H1 (cell line): ENCODE data around the gene ZMIZ1. TPM values are rescaled to one million over a fixed set of nuclear protein-coding genes. Genes with fewer than 3 reads are reported as not detected.

Experiments
- CTCF ChIA-PET: fragments of 300-600 bp; sonication (Branson Sonifier 250); formaldehyde crosslinking; loops from one replicate; lab custom pipeline; 2021; ENCODE audit not compliant: partially characterized antibody; lab: Charles Lee
- POLR2A ChIA-PET: fragments of 300-600 bp; sonication (Branson Sonifier 250); formaldehyde crosslinking; loops from one replicate; lab custom pipeline; 2021; ENCODE audit warnings: inconsistent platforms; ENCODE audit not compliant: partially characterized antibody; lab: Charles Lee
- DNase-seq, 2 experiments: peaks; one replicate each; pipeline versions ENCODE4 v3.0.0 to v3.0.0-alpha.2; 2010 to 2022; ENCODE audit warnings: low spot score in 2 of 2, low read depth in 1 of 2, mixed read lengths in 1 of 2
- FAIRE-seq: peaks from 2 replicates; lab custom pipeline; 2011; peaks lifted over from hg19 to GRCh38; lab: Jason Lieb, UNC
- H2AFZ ChIP-seq: 2 replicates; pipeline ENCODE4 v1.8.1; 2012; ENCODE audit warnings: low read length, inconsistent platforms
- H2AK5ac ChIP-seq: 2 replicates; pipeline ENCODE4 v1.6.1; 2013; ENCODE audit warnings: low read depth, low read length
- H2BK120ac ChIP-seq: replicated peaks from 2 replicates; pipeline ENCODE3; 2013; ENCODE audit warnings: low read depth, low read length, inconsistent platforms
- H2BK12ac ChIP-seq: 2 replicates; pipeline ENCODE4 v1.6.1; 2013; ENCODE audit warnings: low read depth, low read length
- H2BK15ac ChIP-seq: 2 replicates; pipeline ENCODE4 v1.6.1; 2013; ENCODE audit warnings: low read length
- H2BK20ac ChIP-seq: 2 replicates; pipeline ENCODE4 v1.6.1; 2013; ENCODE audit warnings: low read length
- H2BK5ac ChIP-seq: 2 replicates; pipeline ENCODE4 v1.6.1; 2013; ENCODE audit warnings: low read depth, low read length
- H3K14ac ChIP-seq: 2 replicates; pipeline ENCODE4 v1.6.1; 2013; ENCODE audit warnings: inconsistent platforms; ENCODE audit not compliant: insufficient read length
- H3K18ac ChIP-seq: 2 replicates; pipeline ENCODE4 v1.6.1; 2013; ENCODE audit warnings: low read length; ENCODE audit errors: extremely low read depth
- H3K23ac ChIP-seq: 2 replicates; pipeline ENCODE4 v1.6.1; 2013; ENCODE audit warnings: inconsistent platforms; ENCODE audit not compliant: insufficient read length
- H3K23me2 ChIP-seq: 2 replicates; pipeline ENCODE4 v1.6.1; 2013; ENCODE audit warnings: low read depth, low read length
- H3K27ac ChIP-seq: 2 replicates; pipeline ENCODE4 v1.6.1; 2011; ENCODE audit warnings: low read depth, low read length, inconsistent platforms
- H3K27me3 ChIP-seq, 4 experiments: replicated peaks in 1 of 4; 1 replicate in 1 of 4; 2 replicates in 3 of 4; pipeline versions ENCODE4 v1.6.1 to v1.8.1; 2011 to 2013; ENCODE audit warnings: low read length in 3 of 4, mild to moderate bottlenecking in 3 of 4, inconsistent platforms in 2 of 4, mixed read lengths in 2 of 4, moderate library complexity in 1 of 4; ENCODE audit not compliant: control insufficient read depth in 3 of 4, insufficient read depth in 3 of 4; ENCODE audit errors: extremely low read depth in 1 of 4
- H3K36me3 ChIP-seq, 4 experiments: 2 replicates each; pipeline versions ENCODE4 v1.6.1 to v1.8.1; 2011 to 2013; ENCODE audit warnings: mild to moderate bottlenecking in 4 of 4, low read length in 3 of 4, moderate library complexity in 2 of 4, control low read depth in 1 of 4, inconsistent platforms in 1 of 4; ENCODE audit not compliant: insufficient read depth in 4 of 4, control insufficient read depth in 2 of 4
- H3K4ac ChIP-seq: replicated peaks from 2 replicates; pipeline ENCODE3; 2013; ENCODE audit warnings: low read length, low read depth, mixed read lengths, inconsistent platforms; ENCODE audit not compliant: insufficient read length
- H3K4me1 ChIP-seq, 4 experiments: replicated peaks in 1 of 4; 1 replicate in 1 of 4; 2 replicates in 3 of 4; pipeline versions ENCODE4 v1.6.1 to v1.8.1; 2011 to 2013; ENCODE audit warnings: low read length in 3 of 4, inconsistent platforms in 2 of 4, mixed read lengths in 1 of 4; ENCODE audit not compliant: insufficient read depth in 4 of 4, control insufficient read depth in 3 of 4
- H3K4me2 ChIP-seq, 2 experiments: 2 replicates each; pipeline versions ENCODE4 v1.6.1 to v1.8.1; 2011 to 2013; ENCODE audit warnings: low read depth in 2 of 2, low read length in 2 of 2, control low read depth in 1 of 2, inconsistent platforms in 1 of 2, mild to moderate bottlenecking in 1 of 2; ENCODE audit not compliant: insufficient read depth in 1 of 2
- H3K4me3 ChIP-seq, 4 experiments: fragments of 200-600, 300-600 bp in 1 of 4; sonication (generic), shearing (Covaris generic), sonication (Bioruptor Twin) in 1 of 4; 2 replicates each; pipeline versions ENCODE4 v1.5.1 to v1.8.1; 2011 to 2016; ENCODE audit warnings: low read length in 4 of 4, low read depth in 3 of 4, control low read depth in 2 of 4, inconsistent platforms in 2 of 4, mild to moderate bottlenecking in 2 of 4, mixed read lengths in 1 of 4, moderate library complexity in 1 of 4; ENCODE audit not compliant: insufficient read depth in 2 of 4; ENCODE audit errors: extremely low read depth in 1 of 4
- H3K56ac ChIP-seq: replicated peaks from 2 replicates; pipeline ENCODE3; 2013; ENCODE audit warnings: low read depth, mild to moderate bottlenecking, mixed read lengths, low read length, inconsistent platforms; ENCODE audit not compliant: insufficient read length
- H3K79me1 ChIP-seq: 2 replicates; pipeline ENCODE4 v1.6.1; 2013; ENCODE audit warnings: low read depth, low read length, control low read depth
- H3K79me2 ChIP-seq, 2 experiments: 2 replicates each; pipeline versions ENCODE4 v1.6.1 to v1.8.1; 2012 to 2013; ENCODE audit warnings: low read length in 2 of 2, mild to moderate bottlenecking in 2 of 2, inconsistent platforms in 1 of 2; ENCODE audit not compliant: insufficient read depth in 2 of 2, control insufficient read depth in 1 of 2
- H3K9ac ChIP-seq, 4 experiments: replicated peaks in 1 of 4; 1 replicate in 1 of 4; 2 replicates in 3 of 4; pipeline versions ENCODE4 v1.6.1 to v1.8.1; 2011 to 2013; ENCODE audit warnings: low read depth in 3 of 4, low read length in 3 of 4, control low read depth in 2 of 4, mild to moderate bottlenecking in 2 of 4, moderate library complexity in 2 of 4, inconsistent platforms in 1 of 4; ENCODE audit errors: extremely low read depth in 1 of 4
- H3K9me3 ChIP-seq, 2 experiments: 2 replicates each; pipeline versions ENCODE4 v1.6.1 to v1.8.1; 2012 to 2013; ENCODE audit warnings: mild to moderate bottlenecking in 2 of 2, moderate library complexity in 2 of 2, control low read depth in 1 of 2, inconsistent platforms in 1 of 2, low read depth in 1 of 2, low read length in 1 of 2, mixed read lengths in 1 of 2; ENCODE audit not compliant: insufficient read depth in 2 of 2
- H4K20me1 ChIP-seq, 2 experiments: replicated peaks in 1 of 2; 2 replicates each; pipeline versions ENCODE3 to v1.8.1; 2011 to 2013; ENCODE audit warnings: inconsistent platforms in 2 of 2, low read length in 2 of 2, mild to moderate bottlenecking in 1 of 2; ENCODE audit not compliant: insufficient read depth in 2 of 2, control insufficient read depth in 1 of 2
- H4K5ac ChIP-seq: 2 replicates; pipeline ENCODE4 v1.6.1; 2013; ENCODE audit warnings: low read length, low read depth, mixed read lengths, inconsistent platforms; ENCODE audit not compliant: insufficient read length
- H4K8ac ChIP-seq: 2 replicates; pipeline ENCODE4 v1.8.0; 2013; ENCODE audit warnings: mild to moderate bottlenecking, moderate library complexity, low read length, inconsistent platforms; ENCODE audit not compliant: insufficient read depth; ENCODE audit errors: extremely low read depth
- H4K91ac ChIP-seq: replicated peaks from 2 replicates; pipeline ENCODE3; 2013; ENCODE audit warnings: low read length, mixed read lengths, inconsistent platforms; ENCODE audit not compliant: insufficient read length
- ASH2L ChIP-seq: fragments of 200-600, 300-600 bp; sonication (generic); IDR thresholded peaks from one replicate; pipeline ENCODE4 v1.7.1; 2017; ENCODE audit warnings: low read length
- SP1 ChIP-seq: IDR thresholded peaks from 2 replicates; pipeline ENCODE4 v1.6.1; 2011; ENCODE audit warnings: low read depth, low read length
- WGBS, 2 experiments: shearing (Covaris generic) in 1 of 2; methylation state at CpG; one replicate each; pipeline versions ENCODE4 v1.1.6 to v1.1.7; 2013 to 2015; ENCODE audit warnings: low lambda C conversion rate in 2 of 2, mixed read lengths in 2 of 2, inconsistent platforms in 1 of 2, low coverage in 1 of 2, missing lambda C conversion rate in 1 of 2; ENCODE audit not compliant: insufficient replicate concordance in 2 of 2, insufficient coverage in 1 of 2, insufficient read length in 1 of 2; ENCODE audit errors: extremely low coverage in 1 of 2, missing lambda C conversion rate in 1 of 2; 5-methylcytosine and 5-hydroxymethylcytosine counted together
- polyA plus RNA-seq, 7 experiments: library from polyadenylated mRNA; depleted of rRNA in 3 of 7; stranded (reverse) in 5 of 7; unstranded in 2 of 7; fragments of >200 nt in 5 of 7; fragments of 200-250 nt in 2 of 7; gene quantifications; 1 replicate in 5 of 7; 2 replicates in 1 of 7; 4 replicates in 1 of 7; pipeline versions ENCODE4 v1.2.1 to v1.2.3, GENCODE V29; 2011 to 2013; ENCODE audit warnings: missing spikeins in 2 of 7, mixed read lengths in 2 of 7
- total RNA-seq: library from RNA; stranded (reverse); fragmentation: NEBNext Ultra II Directional; extraction: Animal tissue kit (Norgen Biotek cat#: 25700); gene quantifications from 2 replicates; pipeline ENCODE4 v1.2.1, GENCODE V29; 2021

The ZMIZ1 gene
- total and polyA plus RNA-seq, 2 of the 8 experiments (the other 6 are each of a cell fraction or from before 2014, with no cell fraction given), result 8.1 to 28.0 TPM

GRCh38 chr10:79241629-79241989 is 172.8 kb downstream of the ZMIZ1 start:
- Histone ChIP-seq H4K91ac (no peak overlapping the region), H4K20me1 (peaks cover 56 to 63% of the 10 kb centered on the region in 2 experiments), H3K36me3 (no peaks in the 10 kb centered on the region), H2AK5ac (peak overlapping the region; percentile 5; the same call in 1 of the 2 replicates), H2BK15ac (no peak overlapping the region), H4K8ac (no peak overlapping the region), H4K5ac (no peak overlapping the region), H3K9ac (no peak overlapping the region), H3K27ac (no peak overlapping the region), H3K4me1 (peaks cover 21 to 45% (median 31%) of the 10 kb centered on the region in 4 experiments), H2AFZ (no peak overlapping the region), H2BK20ac (no peak overlapping the region), H3K79me2 (peaks cover 0 to 11% of the 10 kb centered on the region in 2 experiments; a peak in 1 of 4 replicates), H2BK12ac (no peak overlapping the region), H2BK120ac (no peak overlapping the region), H3K14ac (no peak overlapping the region), H2BK5ac (no peak overlapping the region), H3K18ac (no peak overlapping the region; the same call in 1 of the 2 replicates), H3K4ac (no peak overlapping the region), H3K23ac (no peak overlapping the region), H3K9me3 (no peaks in the 10 kb centered on the region), H3K4me3 (peak overlapping the region; percentile 42 to 75 (median 48); a peak in 5 of 8 replicates), H3K4me2 (peak overlapping the region; percentile 79 to 91), H3K79me1 (peaks cover 4% of the 10 kb centered on the region), H3K27me3 (peaks cover 36 to 64% (median 61%) of the 10 kb centered on the region in 4 experiments), H3K56ac (no peak overlapping the region), H3K23me2 (peaks cover 12% of the 10 kb centered on the region; the same call in 1 of the 2 replicates)
- WGBS, 2 experiments, result 27% methylated on average over 5 of the region's 5 CpGs; no CpG with 5 or more reads in 1 of the 2 experiments
- ChIA-PET CTCF (interaction anchor here (0.9 to 1.5 kb wide), 4 partner anchors 13 to 105 kb away, joined by 3 to 5 read pairs (median 4); no protein-coding TSS in a partner anchor), POLR2A (interaction anchor here (1.0 to 1.8 kb wide), 6 partner anchors 10 to 106 kb away, joined by 3 to 8 read pairs (median 4); no protein-coding TSS in a partner anchor)
- DNase-seq, result no peak
- TF ChIP-seq ASH2L (peak; percentile 9), SP1 (no peak)
- FAIRE-seq, result no peak
